Subcutaneous adipose tissue (tissue), 4 donors: ENCODE results near the gene MYO5A. TPM values are rescaled to one million over a fixed set of nuclear protein-coding genes. Genes with fewer than 3 reads are reported as not detected.

Experiments
- total RNA-seq, 4 donors: library from RNA; depleted of rRNA; stranded (reverse); fragments of >200 nt; gene quantifications; one replicate each; pipeline ENCODE4 v1.1.0, GENCODE V29; 2016
- TF ChIP-seq, protein P1 (sequence below): fragments of 450-650 bp; IDR thresholded peaks from one replicate; pipeline ENCODE4 v1.5.1; 2016; ENCODE audit warnings: low read depth, mild to moderate bottlenecking, control low read depth, antibody characterized with exemption, moderate library complexity

Gene MYO5A
- total RNA-seq, 4 donors from 2014 or later: 54.6 to 121 (median 99.4) TPM

DNA sequence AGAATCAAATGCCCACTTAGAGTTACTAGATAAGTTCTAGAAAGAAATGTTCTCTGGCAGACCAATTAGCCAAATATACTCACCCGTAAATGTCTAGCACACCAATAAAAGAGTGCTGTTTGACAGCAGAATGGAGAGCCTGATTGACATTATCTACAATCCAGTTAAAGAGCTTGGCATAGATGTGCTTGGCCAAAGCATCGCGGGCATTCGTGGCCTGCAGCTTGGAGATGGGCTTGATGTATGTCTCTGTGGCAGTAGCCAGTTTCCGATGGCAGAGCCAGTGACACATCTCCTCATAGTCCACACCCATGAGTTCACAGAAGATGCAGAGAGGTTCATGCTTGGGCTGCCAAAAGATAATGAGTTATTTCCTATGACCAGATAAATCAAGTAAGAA is 131.6 kb downstream of the MYO5A start:
- TF ChIP-seq, protein P1, sequence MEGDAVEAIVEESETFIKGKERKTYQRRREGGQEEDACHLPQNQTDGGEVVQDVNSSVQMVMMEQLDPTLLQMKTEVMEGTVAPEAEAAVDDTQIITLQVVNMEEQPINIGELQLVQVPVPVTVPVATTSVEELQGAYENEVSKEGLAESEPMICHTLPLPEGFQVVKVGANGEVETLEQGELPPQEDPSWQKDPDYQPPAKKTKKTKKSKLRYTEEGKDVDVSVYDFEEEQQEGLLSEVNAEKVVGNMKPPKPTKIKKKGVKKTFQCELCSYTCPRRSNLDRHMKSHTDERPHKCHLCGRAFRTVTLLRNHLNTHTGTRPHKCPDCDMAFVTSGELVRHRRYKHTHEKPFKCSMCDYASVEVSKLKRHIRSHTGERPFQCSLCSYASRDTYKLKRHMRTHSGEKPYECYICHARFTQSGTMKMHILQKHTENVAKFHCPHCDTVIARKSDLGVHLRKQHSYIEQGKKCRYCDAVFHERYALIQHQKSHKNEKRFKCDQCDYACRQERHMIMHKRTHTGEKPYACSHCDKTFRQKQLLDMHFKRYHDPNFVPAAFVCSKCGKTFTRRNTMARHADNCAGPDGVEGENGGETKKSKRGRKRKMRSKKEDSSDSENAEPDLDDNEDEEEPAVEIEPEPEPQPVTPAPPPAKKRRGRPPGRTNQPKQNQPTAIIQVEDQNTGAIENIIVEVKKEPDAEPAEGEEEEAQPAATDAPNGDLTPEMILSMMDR: no peak

GRCh38 chr15:52394118-52394517 is 134.6 kb downstream of the MYO5A start:
- TF ChIP-seq, protein P1: no peak

DNA sequence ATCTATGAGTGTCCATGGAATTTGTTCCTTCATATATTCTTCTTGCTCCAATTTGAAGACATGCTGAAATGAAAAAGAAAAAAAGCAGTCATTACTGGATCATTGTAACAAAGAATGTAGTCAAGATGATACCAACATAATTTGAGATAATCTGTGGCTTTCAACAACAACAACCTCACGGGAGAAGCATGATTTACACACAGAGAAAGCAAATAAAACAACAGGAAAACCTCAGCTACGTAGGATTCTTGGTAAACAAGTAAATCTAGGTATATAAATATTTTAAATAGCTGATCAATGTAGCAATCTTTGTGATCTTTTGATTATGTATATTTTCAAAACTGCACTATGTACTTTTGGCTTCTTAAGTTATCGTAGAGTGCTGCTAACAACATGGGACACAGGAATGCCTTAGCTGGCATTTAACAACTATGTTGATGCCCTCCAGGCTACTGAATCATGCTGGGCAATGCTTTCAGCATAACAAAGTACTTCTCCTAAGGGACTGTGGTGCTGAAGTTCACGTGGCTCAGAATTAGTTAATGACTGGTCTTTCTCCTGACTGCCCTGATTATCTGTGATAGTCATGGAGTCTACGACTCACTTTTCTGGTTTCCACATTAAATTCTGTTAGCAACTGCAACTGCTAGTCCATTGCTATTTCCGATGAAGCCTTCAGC is 136.5 kb downstream of the MYO5A start:
- TF ChIP-seq, protein P1: no peak

DNA sequence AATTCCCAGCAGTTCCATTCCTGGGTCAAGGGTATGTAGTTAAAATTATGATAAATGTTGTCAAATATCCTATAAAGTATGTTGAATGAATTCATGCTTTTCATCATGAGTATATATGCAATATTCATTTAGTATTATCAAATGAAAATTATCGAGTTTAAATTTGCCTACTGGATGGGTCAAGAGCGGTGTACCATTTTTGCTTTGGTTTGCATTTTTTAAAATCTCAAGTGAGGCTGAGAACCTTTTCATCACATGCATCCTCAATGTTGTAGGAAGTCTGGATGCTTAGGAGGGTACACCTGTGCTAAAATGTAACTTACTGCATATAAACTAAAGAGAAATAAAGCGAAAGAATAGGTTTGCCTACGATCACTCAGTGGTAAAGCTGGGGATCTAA is 137.6 kb downstream of the MYO5A start:
- TF ChIP-seq, protein P1: no peak

GRCh38 chr15:52385670-52386069 is 143.0 kb downstream of the MYO5A start:
- TF ChIP-seq, protein P1: no peak

GRCh38 chr15:52383100-52383588 is 145.5 kb downstream of the MYO5A start:
- TF ChIP-seq, protein P1: no peak

DNA sequence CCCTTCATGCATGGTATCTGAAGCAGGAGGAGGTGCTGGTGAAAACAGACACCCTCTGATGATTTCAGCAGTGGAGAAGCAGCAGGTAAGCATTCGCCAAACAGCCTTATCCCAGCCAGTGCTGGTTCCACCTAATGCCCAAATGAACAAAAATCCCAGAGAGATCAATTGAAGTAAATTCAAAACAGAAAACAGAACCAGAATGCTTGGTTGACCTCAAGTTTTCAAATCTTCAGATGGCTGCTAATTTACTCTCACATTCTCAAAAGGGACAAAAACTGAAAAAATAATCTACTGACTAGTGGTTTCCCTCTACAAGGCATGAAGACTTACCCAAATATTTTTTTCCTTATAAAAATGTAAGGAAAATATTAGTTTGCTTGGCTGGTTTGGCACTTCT is 146.0 kb downstream of the MYO5A start:
- TF ChIP-seq, protein P1: no peak
